ENCODE data around the gene CACNB1.

Gene CACNB1

DNA sequence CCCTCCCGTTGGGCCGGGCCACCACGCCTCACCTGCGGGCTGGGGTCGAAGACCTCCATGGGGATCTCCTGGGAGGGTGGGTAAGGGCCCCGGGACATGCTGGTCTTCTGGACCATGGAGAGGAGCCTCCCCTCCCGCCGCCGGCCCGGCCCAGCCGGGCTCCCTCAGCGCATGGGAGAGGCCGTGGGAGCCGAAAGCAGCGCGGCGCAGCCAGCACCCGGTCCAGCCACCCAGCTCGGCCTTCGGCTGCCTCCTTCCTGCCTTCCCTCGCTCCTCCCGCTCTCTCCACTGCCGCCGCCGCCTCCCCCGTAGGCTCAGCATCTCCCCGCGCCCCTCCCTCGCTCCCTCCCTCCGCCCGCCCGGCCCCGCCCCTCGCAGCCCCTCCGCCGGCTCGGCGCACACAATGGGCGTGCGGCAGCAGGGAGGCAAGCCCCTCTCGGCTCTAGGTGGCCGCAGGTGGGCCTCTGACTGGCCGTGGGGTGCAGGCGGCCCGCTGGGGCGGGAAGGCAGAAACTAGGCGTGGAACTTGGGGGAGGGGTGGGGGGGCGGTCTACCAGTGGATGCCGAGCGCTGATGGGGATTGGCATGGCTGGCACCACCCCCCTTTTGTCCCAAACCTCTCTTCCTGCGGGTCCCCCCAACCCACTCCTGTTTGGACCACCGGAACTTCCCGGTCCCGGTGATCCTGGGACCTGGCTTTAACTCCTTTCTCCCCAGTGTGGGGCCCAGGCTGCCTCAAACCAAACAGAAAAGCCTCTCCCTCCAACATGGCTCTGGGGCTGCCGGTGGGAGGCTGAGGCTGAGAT is at the start of gene CACNB1:
Gene CACNB1, minus strand, starts transcription at position 290 of the 806 bp plus-strand sequence. Its CDS starts 174 bp downstream, at position 116.
- DNase-seq, result peak; percentile 62 to 72

DNA sequence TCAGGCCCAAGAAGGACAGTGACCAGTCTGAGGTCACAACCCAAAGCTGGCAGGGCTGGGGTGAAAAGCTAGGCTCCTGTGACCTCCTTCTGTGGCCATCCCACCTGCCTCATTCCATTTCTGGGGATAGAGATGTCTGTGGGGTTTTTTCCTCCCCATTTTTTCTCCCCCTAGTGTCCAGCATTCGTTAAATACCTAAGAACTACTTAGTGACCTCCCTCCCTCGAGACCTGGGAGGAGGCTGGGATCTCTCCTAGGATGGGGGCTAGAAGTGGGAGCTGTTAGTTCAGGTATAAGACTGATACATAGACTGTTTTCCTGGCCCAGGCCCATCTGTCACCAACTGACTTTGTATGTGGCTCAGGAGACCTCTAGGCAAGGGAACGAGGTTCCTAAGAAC is 48.8 kb upstream of the CACNB1 start:
- no peak for DNase-seq

DNA sequence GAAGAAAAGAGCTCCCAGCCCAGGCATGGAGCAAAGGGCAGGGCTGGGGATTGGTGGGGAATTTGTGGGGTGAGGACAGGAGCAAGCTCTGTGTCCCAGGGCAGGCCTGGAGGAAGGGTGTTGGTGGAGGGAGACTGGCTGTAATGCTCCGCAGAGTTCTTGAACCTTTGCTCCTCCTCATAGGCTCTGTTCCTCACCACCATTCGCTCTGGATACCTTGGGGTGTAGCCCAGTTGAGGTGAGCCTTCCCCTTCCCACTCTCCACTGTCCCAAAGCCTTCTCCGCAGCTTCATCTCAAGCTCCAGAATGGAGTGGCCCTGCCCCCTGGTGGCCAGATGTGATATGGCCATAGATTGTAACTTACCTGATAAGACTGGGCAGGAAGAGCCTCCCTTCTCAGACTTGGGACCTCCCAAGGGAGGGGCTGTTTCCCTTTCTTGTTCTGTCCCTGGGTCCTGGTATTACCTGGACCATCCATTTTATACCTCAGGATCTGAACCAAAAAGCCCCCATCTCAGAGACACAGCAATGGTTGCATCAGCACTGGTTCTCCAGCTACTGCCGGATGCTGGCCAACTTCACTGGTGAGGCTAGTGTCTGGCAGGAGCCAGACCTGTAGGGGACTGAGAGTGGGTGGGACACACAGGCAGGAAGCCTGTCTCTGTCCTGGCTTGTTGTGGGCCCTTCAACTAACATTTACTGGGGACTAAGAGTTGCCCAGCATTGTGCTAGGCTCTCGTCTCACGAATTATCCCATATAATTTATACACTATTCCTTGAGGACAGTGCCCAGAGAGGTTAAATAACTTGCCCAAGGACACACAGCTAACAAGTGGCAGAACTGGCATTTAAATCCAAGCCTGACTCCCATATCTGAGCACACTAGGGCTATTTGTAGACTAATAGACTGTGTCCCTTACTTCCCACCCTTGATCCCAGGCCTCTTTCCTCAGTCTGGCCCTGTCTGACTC is 47.4 kb upstream of the CACNB1 start:
- DNase-seq, result peak; percentile 79 to 93

DNA sequence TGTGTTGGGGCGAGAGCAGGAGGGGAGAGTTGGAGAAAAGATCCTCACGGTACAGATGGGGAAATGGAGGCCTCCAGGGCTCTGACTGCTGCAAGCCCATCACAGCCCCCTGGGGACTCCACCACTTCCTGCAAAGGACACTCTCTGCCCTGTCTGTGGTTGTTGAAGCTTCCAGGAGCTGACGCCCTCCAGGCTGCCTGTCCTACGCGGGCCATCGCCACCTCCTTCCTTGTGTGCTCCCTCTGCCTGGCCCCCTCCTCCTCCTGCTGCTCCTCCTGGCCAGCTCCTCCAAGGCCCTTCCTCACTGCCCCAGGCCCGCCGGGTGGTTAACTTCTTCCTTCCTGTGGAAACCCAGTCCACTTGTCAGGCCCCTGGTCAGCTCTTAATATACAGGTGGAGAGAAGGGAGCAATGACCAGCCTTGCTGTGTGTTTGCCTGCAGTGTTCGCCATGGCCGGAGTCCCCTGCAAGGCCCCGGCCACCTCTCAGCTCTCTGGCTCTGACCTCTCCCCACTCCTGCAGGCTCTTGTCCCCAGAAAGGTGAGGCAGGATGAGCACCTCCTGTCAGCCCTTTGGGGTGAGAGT is 46.6 kb upstream of the CACNB1 start:
- DNase-seq, result no peak

DNA sequence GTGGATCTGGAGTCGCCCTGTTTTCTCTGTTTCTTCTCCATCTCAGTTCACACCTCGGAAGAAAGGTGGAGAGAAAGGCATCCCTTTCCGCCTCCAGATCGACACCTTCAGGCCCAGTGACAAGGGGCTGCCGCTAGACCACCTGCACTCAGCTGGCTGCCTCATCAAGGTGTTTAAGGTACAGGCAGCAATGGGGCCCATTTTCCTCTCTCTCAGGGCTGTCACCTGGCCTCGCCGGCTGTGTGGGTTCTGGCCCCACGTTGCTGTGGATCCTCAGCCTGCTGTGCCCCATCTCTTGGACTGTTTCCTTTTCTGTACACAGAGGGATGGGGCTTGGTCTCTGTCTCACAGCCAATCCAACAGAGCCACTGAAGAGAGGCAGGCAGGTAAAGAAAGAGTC is 45.7 kb upstream of the CACNB1 start:
- DNase-seq, result no peak

DNA sequence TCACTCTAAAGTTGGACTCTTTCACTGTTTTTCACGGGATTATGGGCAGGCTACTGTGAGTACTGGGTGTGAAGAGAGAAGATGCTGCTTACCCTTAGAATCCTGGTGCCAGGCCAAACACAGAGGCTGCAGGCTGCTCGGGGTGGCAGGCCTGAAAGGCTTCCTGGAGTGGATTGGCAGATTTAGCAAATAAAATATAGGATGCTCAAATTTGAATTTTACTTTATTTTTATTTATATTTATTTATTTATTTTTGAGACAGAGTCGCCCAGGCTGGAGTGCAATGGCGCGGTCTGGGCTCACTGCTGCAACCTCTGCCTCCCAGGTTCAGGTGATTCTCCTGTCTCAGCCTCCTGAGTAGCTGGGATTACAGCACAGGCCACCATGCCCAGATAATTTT is 43.2 kb upstream of the CACNB1 start:
- no peak for DNase-seq

DNA sequence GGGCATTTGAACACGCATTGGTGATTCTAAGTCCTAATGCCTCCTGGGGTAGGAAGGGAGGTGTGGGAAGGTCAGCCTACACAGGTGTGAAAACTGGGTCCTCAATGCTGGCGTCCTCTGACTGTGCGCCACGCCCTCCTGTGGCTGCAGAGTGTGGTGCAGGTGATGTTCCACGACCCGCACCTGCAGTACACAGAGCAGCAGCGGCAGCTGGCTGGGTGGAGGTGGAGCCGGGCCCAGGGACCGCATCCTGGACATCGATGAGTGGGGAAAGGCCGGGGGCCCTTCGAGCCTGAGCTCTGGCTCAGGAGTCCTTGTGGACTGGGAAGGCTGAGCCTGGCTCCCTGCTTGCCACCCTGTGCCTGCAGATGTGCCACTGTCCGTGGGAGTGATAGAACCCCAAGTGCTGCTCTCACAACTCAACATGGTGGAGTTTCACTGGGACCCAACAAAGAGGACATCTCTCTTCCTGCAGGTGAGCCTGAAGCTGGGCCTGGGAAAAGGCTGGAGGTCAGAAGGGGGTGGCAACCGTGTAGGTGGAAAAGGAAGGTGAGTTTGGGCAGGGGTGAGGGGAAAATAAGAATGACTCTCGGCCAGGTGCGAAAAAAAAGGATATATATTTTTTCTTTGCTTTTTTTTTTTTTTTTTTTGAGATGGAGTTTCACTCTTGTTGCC is 42.3 kb upstream of the CACNB1 start:
- peak; percentile 50 to 67 for DNase-seq

DNA sequence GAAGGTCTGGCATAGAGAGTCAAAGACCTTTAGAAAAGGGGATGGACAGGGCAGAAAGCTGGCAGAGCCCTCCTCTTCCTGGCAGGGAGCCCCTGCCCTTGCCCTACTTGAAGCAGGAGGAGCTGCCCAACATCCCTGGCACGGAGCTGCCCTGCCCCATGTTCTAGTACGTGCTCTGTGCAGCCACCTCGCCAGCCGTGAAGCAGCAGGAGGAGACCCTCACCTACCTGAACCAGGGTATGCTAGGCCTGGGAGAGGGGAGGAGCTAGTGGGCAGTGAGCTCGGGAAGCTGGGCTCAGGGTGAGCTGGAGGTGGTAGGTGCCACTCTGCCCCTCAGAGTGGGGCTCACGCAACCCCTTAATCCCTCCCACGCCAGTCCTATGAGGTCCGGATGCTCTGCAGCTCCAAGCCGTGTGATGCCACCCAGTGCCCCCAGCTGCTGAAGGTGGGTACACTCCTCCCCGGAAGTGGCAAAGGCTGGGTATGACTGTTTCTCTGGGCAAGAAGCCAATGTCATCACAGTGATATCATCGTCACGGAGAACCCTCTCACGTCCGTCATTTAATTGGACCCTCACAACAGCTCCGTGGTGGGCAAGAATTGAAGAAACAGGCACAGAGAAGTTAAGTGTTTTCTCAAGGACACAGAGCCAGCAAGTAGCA is 41.0 kb upstream of the CACNB1 start:
- DNase-seq, result peak; percentile 75 to 82

GRCh38 chr17:39237586-39237985 is 40.1 kb upstream of the CACNB1 start:
- DNase-seq, result no peak

- no peak for DNase-seq
Measured at GRCh38 chr17:39236981-39237441, 39.5 kb upstream of the CACNB1 start.

GRCh38 chr17:39236450-39236927 is 39.0 kb upstream of the CACNB1 start:
- no peak for DNase-seq

- peak; percentile 23 to 24 for DNase-seq
Measured at GRCh38 chr17:39235555-39236449, 38.3 kb upstream of the CACNB1 start.

- peak; percentile 51 to 54 for DNase-seq
Measured at GRCh38 chr17:39231591-39232551, 34.4 kb upstream of the CACNB1 start.

GRCh38 chr17:39231091-39231561 is 33.7 kb upstream of the CACNB1 start:
- DNase-seq, result no peak

- DNase-seq, result no peak
Measured at GRCh38 chr17:39230361-39230760, 32.9 kb upstream of the CACNB1 start.

DNA sequence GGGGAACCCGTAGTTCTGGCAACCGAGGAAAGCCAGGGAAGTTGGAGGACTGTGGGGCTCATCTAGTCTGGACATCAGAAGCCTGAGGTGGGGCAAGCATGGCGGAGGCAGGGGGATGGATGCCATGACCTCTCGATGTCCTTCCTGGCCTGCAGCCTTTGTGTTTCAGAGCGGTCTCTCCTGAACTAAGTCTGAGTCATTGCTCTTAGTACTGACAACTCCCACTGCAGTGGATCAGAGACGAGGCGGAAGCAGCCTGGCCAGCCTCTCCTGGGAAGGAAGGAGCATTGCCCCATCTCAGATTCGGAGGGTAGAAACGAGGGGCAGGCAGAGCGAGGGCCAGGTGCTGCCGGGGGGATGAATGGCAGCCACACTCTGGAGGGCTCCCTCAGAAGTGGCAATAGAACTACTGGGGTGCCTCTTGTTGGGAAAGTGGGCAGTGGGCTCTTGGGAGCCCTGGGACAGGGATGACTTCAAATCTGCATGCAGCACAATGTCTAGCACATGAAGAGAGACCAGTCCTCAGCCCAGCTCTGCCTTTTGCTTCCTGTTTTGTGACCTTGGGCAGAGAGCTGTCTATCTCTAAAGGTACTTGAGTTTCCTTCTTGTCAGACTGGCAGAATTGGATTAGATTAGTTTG is 31.9 kb upstream of the CACNB1 start:
- DNase-seq, result no peak

DNA sequence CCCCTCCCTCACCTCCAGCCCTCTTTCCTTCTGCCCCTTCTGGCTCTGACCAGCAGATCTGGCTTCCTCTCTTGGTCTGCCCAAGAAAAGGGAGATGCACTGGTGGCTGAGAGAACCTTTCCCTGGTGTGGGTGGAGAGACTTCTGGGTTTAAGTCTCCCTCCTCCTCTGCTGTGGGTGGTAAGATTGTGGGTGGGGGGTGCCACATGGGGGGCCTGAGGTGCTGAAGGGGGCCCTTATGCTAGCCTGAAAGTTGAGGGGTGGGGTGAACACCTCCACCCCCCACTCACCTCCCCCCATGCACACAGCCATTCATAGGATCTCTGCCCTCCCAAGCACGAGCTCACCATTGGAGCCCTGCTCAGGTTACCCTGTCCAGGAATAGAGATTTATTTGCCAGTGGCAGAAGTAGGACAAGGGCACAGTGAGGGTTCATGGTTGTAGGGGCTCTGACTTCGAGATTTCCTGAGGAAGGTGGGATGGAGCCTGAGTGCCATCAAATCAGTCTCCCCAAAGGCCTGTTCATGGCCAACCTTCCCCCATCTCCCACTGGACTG is 30.0 kb upstream of the CACNB1 start:
- no peak for DNase-seq

GRCh38 chr17:39225959-39226683 is 28.7 kb upstream of the CACNB1 start:
- DNase-seq, result peak; percentile 44 to 45

All from activated CD4-positive, alpha-beta T cell treated with anti-CD3 and anti-CD28 coated beads for 4 hours (primary cell).